HFFc6 (cell line): ENCODE results near the gene UGT1A7. TPM values are rescaled to one million over a fixed set of nuclear protein-coding genes. Genes with fewer than 3 reads are reported as not detected.
"Not testable (repeated sequence)": the region's sequence is repeated elsewhere in the genome, so short reads cannot be mapped to it uniquely, and the experiment has no call there.

Experiments used
- DNase-seq: peaks from one replicate; pipeline ENCODE4 v3.0.0-alpha.2; 2018
- H3K27ac Mint-ChIP-seq: 2 replicates; pipeline ENCODE4 v1.8.0; 2020; ENCODE audit warnings: mild to moderate bottlenecking, mixed read lengths
- H3K27me3 Mint-ChIP-seq: 2 replicates; pipeline ENCODE4 v1.8.0; 2021; ENCODE audit warnings: mild to moderate bottlenecking, moderate library complexity, mixed read lengths; ENCODE audit not compliant: insufficient read depth
- H3K36me3 Mint-ChIP-seq: 2 replicates; pipeline ENCODE4 v1.8.0; 2021; ENCODE audit warnings: low read depth, mixed read lengths
- H3K4me1 Mint-ChIP-seq: 2 replicates; pipeline ENCODE4 v1.8.0; 2020; ENCODE audit warnings: low read depth, mixed read lengths
- H3K4me3 Mint-ChIP-seq: 2 replicates; pipeline ENCODE4 v1.8.0; 2020; ENCODE audit warnings: mild to moderate bottlenecking, moderate library complexity, mixed read lengths
- H3K9me3 Mint-ChIP-seq: 2 replicates; pipeline ENCODE4 v1.8.0; 2020; ENCODE audit warnings: mild to moderate bottlenecking, mixed read lengths
- CTCF ChIP-seq: fragments of 200-600 bp; sonication (generic); IDR thresholded peaks from 2 replicates; pipeline ENCODE4 v1.5.0; 2021; ENCODE audit warnings: antibody characterized with exemption, mild to moderate bottlenecking
- total RNA-seq, 6 experiments: library from RNA; stranded (reverse); fragmentation: NEBNext Ultra II Directional; extraction: Animal tissue kit (Norgen Biotek cat#: 25700); gene quantifications; 2 replicates in 1 of 6; 3 replicates in 5 of 6; pipeline ENCODE4 v1.2.3, GENCODE V29; 2021

UGT1A7 gene
- total RNA-seq, 6 experiments from 2014 or later, result not detected

GRCh38 chr2:233747283-233747544 is 65.5 kb downstream of the UGT1A7 start:
- Mint-ChIP-seq H3K9me3 (peaks cover 23% of the 10 kb centered on the region), H3K4me3 (no peak overlapping the region), H3K27me3 (peaks cover 7% of the 10 kb centered on the region; the same call in 1 of the 2 replicates), H3K36me3 (no peaks in the 10 kb centered on the region), H3K4me1 (no peaks in the 10 kb centered on the region), H3K27ac (no peak overlapping the region)
- TF ChIP-seq CTCF, result no peak
- no peak for DNase-seq

- not testable (repeated sequence) for H3K27ac Mint-ChIP-seq, DNase-seq, H3K36me3 Mint-ChIP-seq, H3K27me3 Mint-ChIP-seq, H3K4me3 Mint-ChIP-seq, H3K4me1 Mint-ChIP-seq
- H3K9me3 Mint-ChIP-seq, result peaks cover 23% of the 10 kb centered on the region
Observed at GRCh38 chr2:233750689-233751088, 69.0 kb downstream of the UGT1A7 start.

GRCh38 chr2:233751212-233752009 is 69.7 kb downstream of the UGT1A7 start:
- not testable (repeated sequence) for H3K4me3 Mint-ChIP-seq, DNase-seq, H3K27ac Mint-ChIP-seq, H3K36me3 Mint-ChIP-seq, H3K27me3 Mint-ChIP-seq, H3K4me1 Mint-ChIP-seq
- H3K9me3 Mint-ChIP-seq, result peaks cover 24% of the 10 kb centered on the region

GRCh38 chr2:233754872-233755611 is 73.3 kb downstream of the UGT1A7 start:
- Mint-ChIP-seq H3K9me3 (peaks cover 24% of the 10 kb centered on the region), H3K27me3 (no peaks in the 10 kb centered on the region), H3K4me1 (no peaks in the 10 kb centered on the region), H3K4me3 (no peak overlapping the region), H3K36me3 (no peaks in the 10 kb centered on the region), H3K27ac (no peak overlapping the region)
- TF ChIP-seq CTCF, result no peak
- no peak for DNase-seq

- no peak overlapping the region for H3K4me3 Mint-ChIP-seq
- no peak for DNase-seq
Observed at GRCh38 chr2:233756429-233757081, 74.9 kb downstream of the UGT1A7 start.

GRCh38 chr2:233758141-233758540 is 76.4 kb downstream of the UGT1A7 start:
- Mint-ChIP-seq H3K4me3 (no peak overlapping the region), H3K4me1 (no peaks in the 10 kb centered on the region), H3K9me3 (peaks cover 21% of the 10 kb centered on the region), H3K27ac (no peak overlapping the region), H3K27me3 (no peaks in the 10 kb centered on the region), H3K36me3 (no peaks in the 10 kb centered on the region)
- TF ChIP-seq CTCF, result no peak
- no peak for DNase-seq

More at GRCh38 chr2:233756429-233757081, 74.9 kb downstream of the UGT1A7 start:
- Mint-ChIP-seq H3K36me3 (no peaks in the 10 kb centered on the region), H3K27ac (no peak overlapping the region), H3K9me3 (peaks cover 25% of the 10 kb centered on the region), H3K4me1 (no peaks in the 10 kb centered on the region), H3K27me3 (no peaks in the 10 kb centered on the region)
- TF ChIP-seq CTCF, result no peak
